Stomach (tissue), 4 donors: Measurements from ENCODE around the gene TPBG.

Source experiments
- EP300 ChIP-seq: sonication (generic); formaldehyde crosslinking; IDR thresholded peaks from one replicate; pipeline ENCODE4 v1.6.1; 2017; ENCODE audit warnings: antibody characterized with exemption
- TF ChIP-seq, protein P1 (sequence below), 7 experiments: fragments of 450-650 bp in 4 of 7; fragments of 200-600 bp in 3 of 7; sonication (generic) in 3 of 7; IDR thresholded peaks; one replicate each; pipeline ENCODE4 v1.5.1; 2016 to 2019; ENCODE audit warnings: antibody characterized with exemption in 7 of 7, control low read depth in 2 of 7, mild to moderate bottlenecking in 1 of 7

DNA sequence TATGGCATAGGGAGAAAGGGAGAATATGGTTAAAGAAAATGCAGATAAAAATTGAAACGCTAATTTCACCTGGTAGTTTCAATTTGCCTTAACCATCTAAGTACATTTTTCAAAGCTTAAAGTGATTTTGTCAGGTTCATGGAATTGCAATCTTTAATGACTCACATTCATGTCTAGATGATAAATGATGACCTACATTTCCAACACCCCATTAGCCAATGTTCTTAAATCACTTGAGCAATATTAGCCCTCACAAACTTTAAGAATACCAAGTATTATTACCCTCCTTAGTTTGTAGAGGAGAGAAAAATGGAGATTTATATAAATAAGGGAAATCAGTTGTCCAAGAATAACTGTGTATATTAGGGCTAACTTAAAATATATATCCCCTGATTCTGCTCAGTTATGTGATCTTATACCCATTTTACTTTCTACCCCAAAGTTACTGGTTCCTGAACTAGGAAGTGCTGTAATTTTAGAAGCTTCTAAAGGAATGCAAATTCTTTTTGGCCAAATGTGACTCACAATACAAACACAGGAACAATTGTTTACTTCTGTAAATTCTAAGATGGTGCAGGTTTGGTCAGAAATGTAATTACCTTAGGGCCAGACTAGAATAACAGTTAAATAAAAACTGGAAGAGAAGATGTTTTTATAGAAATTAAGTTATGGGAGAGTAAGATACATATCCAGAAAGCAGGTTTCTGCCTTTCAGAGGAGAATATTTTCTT lies 34.5 kb downstream of the TPBG start:
- TF ChIP-seq EP300 = no peak
- TF ChIP-seq, protein P1, sequence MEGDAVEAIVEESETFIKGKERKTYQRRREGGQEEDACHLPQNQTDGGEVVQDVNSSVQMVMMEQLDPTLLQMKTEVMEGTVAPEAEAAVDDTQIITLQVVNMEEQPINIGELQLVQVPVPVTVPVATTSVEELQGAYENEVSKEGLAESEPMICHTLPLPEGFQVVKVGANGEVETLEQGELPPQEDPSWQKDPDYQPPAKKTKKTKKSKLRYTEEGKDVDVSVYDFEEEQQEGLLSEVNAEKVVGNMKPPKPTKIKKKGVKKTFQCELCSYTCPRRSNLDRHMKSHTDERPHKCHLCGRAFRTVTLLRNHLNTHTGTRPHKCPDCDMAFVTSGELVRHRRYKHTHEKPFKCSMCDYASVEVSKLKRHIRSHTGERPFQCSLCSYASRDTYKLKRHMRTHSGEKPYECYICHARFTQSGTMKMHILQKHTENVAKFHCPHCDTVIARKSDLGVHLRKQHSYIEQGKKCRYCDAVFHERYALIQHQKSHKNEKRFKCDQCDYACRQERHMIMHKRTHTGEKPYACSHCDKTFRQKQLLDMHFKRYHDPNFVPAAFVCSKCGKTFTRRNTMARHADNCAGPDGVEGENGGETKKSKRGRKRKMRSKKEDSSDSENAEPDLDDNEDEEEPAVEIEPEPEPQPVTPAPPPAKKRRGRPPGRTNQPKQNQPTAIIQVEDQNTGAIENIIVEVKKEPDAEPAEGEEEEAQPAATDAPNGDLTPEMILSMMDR (IDR thresholded peaks at IDR 0.05) = no peak
